ENCODE results near the gene GLDC.
"Not testable (repeated sequence)": the region's sequence is repeated elsewhere in the genome, so short reads cannot be mapped to it uniquely, and the experiment has no call there.

Gene GLDC

GRCh38 chr9:6645355-6646292 is at the start of gene GLDC:
Gene GLDC, minus strand, starts transcription at chr9:6645729. Its CDS starts 230 bp downstream, at chr9:6645499.
- DNase-seq (ENCODE audit: low read depth in 2 of 2): no peak

DNA sequence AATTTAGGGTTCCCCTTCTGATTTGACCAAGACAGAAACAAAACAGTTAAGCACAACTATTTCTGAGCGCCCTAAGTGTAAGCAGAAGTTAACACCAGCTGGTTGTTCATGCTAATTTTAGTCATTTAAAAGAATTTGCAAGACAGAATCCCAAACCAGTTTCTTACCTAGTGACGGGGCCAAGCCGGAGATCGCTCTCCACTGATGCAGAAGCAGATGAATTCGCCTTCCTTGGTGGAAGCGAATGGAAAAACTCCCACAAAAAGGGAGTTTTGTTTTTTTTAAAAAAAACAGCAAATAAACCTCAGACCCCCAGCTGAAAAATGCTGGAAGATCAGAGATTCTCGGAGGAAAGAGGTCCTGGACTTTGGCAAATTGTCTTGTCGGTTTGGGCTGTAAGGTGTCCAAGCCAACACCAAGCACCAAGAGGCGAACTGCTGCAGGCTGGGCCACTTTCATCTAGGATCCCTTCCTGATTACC is 47.4 kb upstream of the GLDC start:
- no peak for DNase-seq (ENCODE audit: low read depth in 2 of 2)

DNA sequence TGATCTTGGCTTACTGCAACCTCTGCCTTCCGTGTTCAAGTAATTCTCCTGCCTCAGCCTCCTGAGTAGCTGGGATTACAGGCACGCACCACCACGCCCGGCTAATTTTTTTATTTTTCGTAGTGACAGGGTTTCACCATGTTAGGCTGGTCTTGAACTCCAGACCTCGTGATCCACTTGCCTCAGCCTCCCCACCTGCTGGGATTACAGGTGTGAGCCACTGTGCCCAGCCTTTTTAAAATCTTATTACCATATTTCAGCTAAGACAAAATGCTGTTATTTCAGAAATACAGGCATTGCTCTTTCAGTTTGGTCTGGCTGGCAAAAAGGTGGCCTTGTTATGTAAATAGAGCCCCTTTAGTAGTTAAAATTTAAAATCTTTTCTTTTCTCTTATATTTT is 46.9 kb upstream of the GLDC start:
- no peak for DNase-seq (ENCODE audit: low read depth in 2 of 2)

- DNase-seq (ENCODE audit: low read depth in 2 of 2): not testable (repeated sequence)
Measured at GRCh38 chr9:6690675-6691070, 45.1 kb upstream of the GLDC start.

GRCh38 chr9:6689893-6690674 is 44.6 kb upstream of the GLDC start:
- DNase-seq (ENCODE audit: low read depth in 2 of 2): no peak

- no peak for DNase-seq (ENCODE audit: low read depth in 2 of 2)
Measured at GRCh38 chr9:6687180-6687579, 41.7 kb upstream of the GLDC start.

- DNase-seq (ENCODE audit: low read depth in 2 of 2): no peak
Measured at GRCh38 chr9:6686396-6686795, 40.9 kb upstream of the GLDC start.

GRCh38 chr9:6681957-6682501 is 36.5 kb upstream of the GLDC start:
- no peak for DNase-seq (ENCODE audit: low read depth in 2 of 2)

GRCh38 chr9:6681147-6681956 is 35.8 kb upstream of the GLDC start:
- peak; percentile 91 to 93 for DNase-seq (ENCODE audit: low read depth in 2 of 2)

- no peak for DNase-seq (ENCODE audit: low read depth in 2 of 2)
Measured at GRCh38 chr9:6680797-6681146, 35.2 kb upstream of the GLDC start.

GRCh38 chr9:6677803-6678202 is 32.3 kb upstream of the GLDC start:
- DNase-seq (ENCODE audit: low read depth in 2 of 2): no peak

- no peak for DNase-seq (ENCODE audit: low read depth in 2 of 2)
Measured at GRCh38 chr9:6676254-6676921, 30.9 kb upstream of the GLDC start.

DNA sequence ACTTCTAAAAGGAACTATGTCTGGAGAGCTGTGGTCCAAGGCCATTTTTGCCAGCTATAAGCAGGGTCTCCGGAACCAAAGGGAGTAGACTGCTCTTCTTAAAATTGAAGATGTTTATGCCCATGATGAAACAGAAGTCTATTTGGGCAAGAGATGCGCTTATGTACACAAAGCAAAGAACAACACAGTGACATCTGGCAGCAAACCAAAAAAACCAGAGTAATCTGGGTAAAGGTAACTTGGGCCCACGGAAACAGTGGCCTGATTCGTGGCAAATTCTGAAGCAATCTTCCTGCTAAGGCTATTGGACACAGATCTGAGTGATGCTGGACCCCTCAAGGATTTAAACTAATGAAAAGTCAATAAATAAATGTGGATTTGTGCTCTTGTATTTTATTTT is 29.7 kb upstream of the GLDC start:
- no peak for DNase-seq (ENCODE audit: low read depth in 2 of 2)

GRCh38 chr9:6673326-6674025 is 27.9 kb upstream of the GLDC start:
- no peak for DNase-seq (ENCODE audit: low read depth in 2 of 2)

DNA sequence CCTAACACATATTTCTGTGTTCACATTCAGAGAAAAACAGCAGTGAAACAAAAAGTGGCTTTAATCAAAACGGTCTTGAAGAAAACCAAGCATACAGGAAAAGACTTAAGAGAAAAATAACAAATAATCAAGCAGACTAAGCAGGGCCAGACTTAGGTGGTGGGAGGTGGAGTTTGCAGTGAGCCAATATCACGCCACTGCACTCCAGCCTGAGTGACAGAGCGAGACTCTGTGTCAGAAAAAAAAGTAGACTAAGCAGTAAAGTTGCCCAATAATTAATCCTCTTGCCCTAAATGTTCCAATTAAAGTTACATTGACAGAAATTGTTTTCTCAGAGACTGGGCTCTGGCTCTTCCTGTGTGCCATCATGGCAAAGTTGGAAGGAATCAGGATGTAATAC is 26.6 kb upstream of the GLDC start:
- no peak for DNase-seq (ENCODE audit: low read depth in 2 of 2)

DNA sequence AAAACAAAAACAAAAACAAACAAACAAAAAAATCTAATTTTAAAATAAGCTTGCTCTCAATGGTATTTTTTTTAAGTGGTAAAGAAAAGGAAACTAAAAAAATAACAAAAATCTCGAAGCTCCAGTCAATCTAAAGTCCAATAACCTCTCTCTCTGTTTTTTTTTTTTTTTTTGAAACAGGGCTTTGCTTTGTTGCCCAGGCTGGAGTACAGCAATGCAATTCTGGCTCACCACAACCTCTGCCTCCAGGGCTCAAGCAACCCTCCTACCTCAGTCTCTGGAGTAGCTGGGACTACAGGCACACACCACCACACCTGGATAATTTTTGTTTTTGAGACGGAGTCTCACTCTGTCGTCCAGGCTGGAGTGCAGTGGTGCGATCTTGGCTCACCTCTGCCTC is 25.9 kb upstream of the GLDC start:
- DNase-seq (ENCODE audit: low read depth in 2 of 2): no peak

- no peak for DNase-seq (ENCODE audit: low read depth in 2 of 2)
Measured at GRCh38 chr9:6669881-6670280, 24.4 kb upstream of the GLDC start.

- no peak for DNase-seq (ENCODE audit: low read depth in 2 of 2)
Measured at GRCh38 chr9:6667633-6668280, 22.2 kb upstream of the GLDC start.

DNA sequence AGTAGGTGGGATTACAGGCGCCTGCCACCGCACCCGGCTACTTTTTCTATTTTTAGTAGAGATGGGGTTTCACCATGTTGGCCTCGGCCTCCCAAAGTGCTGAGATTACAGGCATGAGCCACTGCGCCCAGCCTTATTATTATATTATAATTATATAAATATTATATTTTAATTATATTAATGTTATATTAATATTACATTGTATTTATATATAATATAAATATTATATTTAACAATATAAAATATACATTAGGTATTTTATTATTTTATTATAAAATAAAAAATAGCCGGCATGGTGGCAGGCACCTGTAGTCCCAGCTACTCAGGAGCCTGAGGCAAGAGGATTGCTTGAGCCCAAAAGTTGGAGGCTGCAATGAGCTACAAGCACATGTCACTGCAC is 21.6 kb upstream of the GLDC start:
- no peak for DNase-seq (ENCODE audit: low read depth in 2 of 2)

GRCh38 chr9:6665628-6666027 is 20.1 kb upstream of the GLDC start:
- no peak for DNase-seq (ENCODE audit: low read depth in 2 of 2)
